ENCODE results near the gene PIP5KL1.

DNA sequence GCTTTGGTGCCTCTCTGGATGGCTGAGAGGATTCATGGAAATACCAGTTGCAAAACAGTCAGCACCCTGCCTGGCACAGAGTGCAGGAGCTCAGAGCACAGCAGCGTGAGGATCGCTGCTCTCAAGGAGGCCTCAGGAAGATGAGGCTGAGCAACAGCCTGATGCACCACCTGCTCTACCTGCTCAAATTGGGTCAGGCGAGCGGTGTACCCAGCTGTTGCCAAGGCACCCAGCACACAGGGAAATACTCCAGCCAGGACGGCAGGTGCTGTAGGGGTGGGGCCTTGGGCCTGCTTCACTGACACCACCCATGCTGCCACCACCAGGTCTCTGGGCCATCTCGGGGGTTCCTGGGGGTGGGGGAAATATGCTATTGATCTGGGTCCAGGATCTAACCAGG is 45.9 kb upstream of the PIP5KL1 start:
- TF ChIP-seq LEF1 (IDR thresholded peaks at IDR 0.05; ENCODE audit: borderline replicate concordance): no peak
- TF ChIP-seq, protein P1, sequence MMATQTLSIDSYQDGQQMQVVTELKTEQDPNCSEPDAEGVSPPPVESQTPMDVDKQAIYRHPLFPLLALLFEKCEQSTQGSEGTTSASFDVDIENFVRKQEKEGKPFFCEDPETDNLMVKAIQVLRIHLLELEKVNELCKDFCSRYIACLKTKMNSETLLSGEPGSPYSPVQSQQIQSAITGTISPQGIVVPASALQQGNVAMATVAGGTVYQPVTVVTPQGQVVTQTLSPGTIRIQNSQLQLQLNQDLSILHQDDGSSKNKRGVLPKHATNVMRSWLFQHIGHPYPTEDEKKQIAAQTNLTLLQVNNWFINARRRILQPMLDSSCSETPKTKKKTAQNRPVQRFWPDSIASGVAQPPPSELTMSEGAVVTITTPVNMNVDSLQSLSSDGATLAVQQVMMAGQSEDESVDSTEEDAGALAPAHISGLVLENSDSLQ (IDR thresholded peaks at IDR 0.05): no peak
- TF ChIP-seq FOXK2 (IDR thresholded peaks at IDR 0.05): no peak
- no peak for TF ChIP-seq NFRKB (IDR thresholded peaks at IDR 0.05)
- no peak for TF ChIP-seq TARDBP (IDR thresholded peaks at IDR 0.05)
- TF ChIP-seq FOXA1 (IDR thresholded peaks at IDR 0.05): no peak
- no peak for TF ChIP-seq BHLHE40 (IDR thresholded peaks at IDR 0.05; ENCODE audit: borderline replicate concordance)
- no peak for TF ChIP-seq SUZ12 (IDR thresholded peaks at IDR 0.05)
